ENCODE data around the gene ATP5PB. TPM values are rescaled to one million over a fixed set of nuclear protein-coding genes. Genes with fewer than 3 reads are reported as not detected.

Gene ATP5PB
- total and polyA plus RNA-seq, 4 donors = 143 to 257 (median 223) TPM

GRCh38 chr1:111499026-111499785, 49.9 kb downstream of the ATP5PB start:
- peaks cover 0 to 6% (median 2%) of the 10 kb centered on the region in 4 donors for H3K4me1 ChIP-seq (ENCODE audit: control insufficient read depth in 4 of 4, insufficient read depth in 4 of 4, low read length in 3 of 4)
- TF ChIP-seq REST (IDR thresholded peaks at IDR 0.05) (no peak), NR2F2 (IDR thresholded peaks at IDR 0.05) (no peak), CTCF (IDR thresholded peaks at IDR 0.05; ENCODE audit: low read depth, low read length, missing input control) (no peak), FOXA1 (IDR thresholded peaks at IDR 0.05) (no peak), SP1 (IDR thresholded peaks at IDR 0.05) (no peak), ZBTB33 (IDR thresholded peaks at IDR 0.05) (no peak), EGR1 (IDR thresholded peaks at IDR 0.05; ENCODE audit: low read depth in 2 of 2) (no peak), GABPA (IDR thresholded peaks at IDR 0.05 in 1 of 2, conservative IDR thresholded peaks at IDR 0.05 in 1 of 2) (no peak), HNF4G (IDR thresholded peaks at IDR 0.05) (no peak), ATF3 (IDR thresholded peaks at IDR 0.05) (no peak)
- no peak overlapping the region for H3K9ac ChIP-seq (ENCODE audit: low read depth in 1 of 2, low read length in 2 of 2)
- H3K4me3 ChIP-seq (ENCODE audit: low read depth in 1 of 3, low read length in 3 of 3) = no peak overlapping the region
- H3K9me3 ChIP-seq (ENCODE audit: control insufficient read depth in 4 of 4, low read length in 3 of 4) = no peaks in the 10 kb centered on the region
- no peaks in the 10 kb centered on the region for H3K27me3 ChIP-seq (ENCODE audit: control insufficient read depth in 4 of 4, insufficient read depth in 4 of 4, low read length in 3 of 4)
- 95% methylated on average over 5 of the region's 5 CpGs for WGBS
- H3K27ac ChIP-seq (ENCODE audit: low read depth in 1 of 2, low read length in 2 of 2) = no peak overlapping the region
- no peaks in the 10 kb centered on the region for H3K36me3 ChIP-seq (ENCODE audit: control insufficient read depth in 4 of 4, insufficient read depth in 3 of 4, low read depth in 1 of 4, low read length in 3 of 4)
- no peak for DNase-seq (ENCODE audit: low spot score)

GRCh38 chr1:111501645-111502044, 52.4 kb downstream of the ATP5PB start:
- H3K27me3 ChIP-seq (ENCODE audit: control insufficient read depth in 4 of 4, insufficient read depth in 4 of 4, low read length in 3 of 4) = no peaks in the 10 kb centered on the region
- TF ChIP-seq EGR1 (IDR thresholded peaks at IDR 0.05; ENCODE audit: low read depth in 2 of 2) (no peak), FOXA1 (IDR thresholded peaks at IDR 0.05) (no peak), FOXA2 (IDR thresholded peaks at IDR 0.05) (no peak), JUND (IDR thresholded peaks at IDR 0.05) (no peak), HNF4A (conservative IDR thresholded peaks at IDR 0.05) (no peak), CTCF (IDR thresholded peaks at IDR 0.05; ENCODE audit: low read depth, low read length, missing input control) (no peak), HNF4G (IDR thresholded peaks at IDR 0.05) (no peak)
- peaks cover 0 to 6% (median 2%) of the 10 kb centered on the region in 4 donors for H3K4me1 ChIP-seq (ENCODE audit: control insufficient read depth in 4 of 4, insufficient read depth in 4 of 4, low read length in 3 of 4)
- H3K36me3 ChIP-seq (ENCODE audit: control insufficient read depth in 4 of 4, insufficient read depth in 3 of 4, low read depth in 1 of 4, low read length in 3 of 4) = no peaks in the 10 kb centered on the region
- H3K27ac ChIP-seq (ENCODE audit: low read depth in 1 of 2, low read length in 2 of 2) = no peak overlapping the region
- no peaks in the 10 kb centered on the region for H3K9me3 ChIP-seq (ENCODE audit: control insufficient read depth in 4 of 4, low read length in 3 of 4)
- WGBS = 84% methylated on average over 7 of the region's 7 CpGs
- H3K9ac ChIP-seq (ENCODE audit: low read depth in 1 of 2, low read length in 2 of 2) = no peak overlapping the region
- no peak overlapping the region for H3K4me3 ChIP-seq (ENCODE audit: low read depth in 1 of 3, low read length in 3 of 3)
- DNase-seq (ENCODE audit: low spot score) = no peak
